ENCODE data around the gene TMEM128. TPM values are rescaled to one million over a fixed set of nuclear protein-coding genes. Genes with fewer than 3 reads are reported as not detected.
"Not testable (repeated sequence)": the region's sequence is repeated elsewhere in the genome, so short reads cannot be mapped to it uniquely, and the experiment has no call there.

Gene TMEM128
- polyA plus RNA-seq, 5 donors, result 39.6 to 49.4 (median 40.5) TPM

DNA sequence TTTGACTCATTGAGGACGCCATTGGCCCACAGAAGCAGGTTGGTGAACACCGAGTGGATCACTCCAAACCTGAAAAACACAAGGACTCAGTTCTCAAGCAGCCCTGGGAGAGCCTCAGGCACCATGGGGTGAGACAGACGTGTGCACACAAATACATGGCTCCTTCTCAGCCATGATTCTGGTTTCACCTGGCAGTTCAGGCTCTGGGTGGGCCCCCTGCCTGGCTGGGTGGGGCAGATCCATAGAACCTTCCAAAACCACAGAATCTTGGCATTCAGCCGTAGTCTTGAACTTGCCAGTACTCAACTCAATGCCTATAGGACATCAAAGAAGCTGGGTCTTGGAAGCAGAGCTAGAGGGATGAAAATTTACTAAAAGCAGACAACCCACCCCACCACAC, 45.5 kb downstream of the TMEM128 start:
- no peak for DNase-seq

- no peak for DNase-seq
Measured at GRCh38 chr4:4200624-4201023, 47.4 kb downstream of the TMEM128 start.

GRCh38 chr4:4195354-4195753, 52.7 kb downstream of the TMEM128 start:
- no peak for DNase-seq

- DNase-seq, result not testable (repeated sequence)
Measured at GRCh38 chr4:4188557-4188956, 59.5 kb downstream of the TMEM128 start.

Other genes with a start within 250 kb of the TMEM128 start
- not detected for gene OTOP1, start 21.3 kb downstream of the TMEM128 start, polyA plus RNA-seq (ENCODE audit: insufficient read depth in 1 of 5, insufficient read length in 5 of 5, low replicate concordance in 1 of 5)
- gene LYAR, start 41.9 kb upstream of the TMEM128 start, polyA plus RNA-seq (ENCODE audit: insufficient read depth in 1 of 5, insufficient read length in 5 of 5, low replicate concordance in 1 of 5), result 10 to 100 TPM; 20.0 to 23.0 (median 20.6) TPM
- gene ZBTB49, start 42.0 kb upstream of the TMEM128 start, polyA plus RNA-seq (ENCODE audit: insufficient read depth in 1 of 5, insufficient read length in 5 of 5, low replicate concordance in 1 of 5), result 10 to 100 TPM in 2 of 5 donors, 1 to 10 TPM in 3; 8.3 to 12.7 (median 9.8) TPM
- gene NSG1, start 138.9 kb upstream of the TMEM128 start, polyA plus RNA-seq (ENCODE audit: insufficient read depth in 1 of 5, insufficient read length in 5 of 5, low replicate concordance in 1 of 5), result 10 to 100 TPM; 59.1 to 75.5 (median 63.2) TPM